K562 (cell line): ENCODE measurements around the gene NR4A2. TPM values are rescaled to one million over a fixed set of nuclear protein-coding genes. Genes with fewer than 3 reads are reported as not detected.

ENCODE experiments used
- ATAC-seq: fragments of 200-7000 bp; cut with Tn5 transposase; 3 replicates; pipeline ENCODE4 v1.9.1; 2020; ENCODE audit warnings: moderate library complexity
- BruUV-seq: library from RNA; stranded (reverse); fragments of 400-500 nt; replicated peaks from 2 replicates; lab custom pipeline; 2021; lab: Mats Ljungman, UMichigan
- CTCF ChIA-PET: fragments of 300-600 bp; formaldehyde crosslinking; extraction: SDS; loops from one replicate; lab custom pipeline; 2021; ENCODE audit warnings: low intra/inter-chr PET ratio; lab: Yijun Ruan, JAX
- POLR2A ChIA-PET: fragments of 300-600, 350-650 bp; sonication (Branson Sonifier 250); formaldehyde crosslinking; extraction: SDS; loops from one replicate; lab custom pipeline; 2021; ENCODE audit warnings: antibody characterized with exemption, inconsistent platforms; lab: Yijun Ruan, JAX
- DNase-seq, 4 experiments: peaks; one replicate each; pipeline versions ENCODE4 v3.0.0 to v3.0.0-alpha.2; 2011 to 2018; ENCODE audit warnings: low spot score in 3 of 4, mixed read lengths in 3 of 4; ENCODE audit errors: extremely low read depth in 1 of 4
- FAIRE-seq: peaks from 2 replicates; lab custom pipeline; 2011; peaks lifted over from hg19 to GRCh38; lab: Jason Lieb, UNC
- H2AFZ ChIP-seq: 2 replicates; pipeline ENCODE4 v1.6.0; 2011; ENCODE audit warnings: low read depth, low read length, control low read depth, inconsistent platforms
- H3K27ac ChIP-seq: fragments of 200-600 bp; 3 replicates; pipeline ENCODE4 v1.8.0; 2011; ENCODE audit warnings: low read depth, mild to moderate bottlenecking, control low read depth, inconsistent platforms, low read length, moderate library complexity, mixed read lengths; ENCODE audit errors: extremely low read depth
- H3K27me3 ChIP-seq, 2 experiments: fragments of 300-600 bp in 1 of 2; 2 replicates in 1 of 2; 3 replicates in 1 of 2; pipeline versions ENCODE4 v1.6.0 to v1.8.0; 2011; ENCODE audit warnings: inconsistent platforms in 2 of 2, low read length in 2 of 2, mild to moderate bottlenecking in 1 of 2, mixed read lengths in 1 of 2, moderate library complexity in 1 of 2; ENCODE audit not compliant: control insufficient read depth in 2 of 2, insufficient read depth in 2 of 2
- H3K36me3 ChIP-seq: fragments of 300-600 bp; 3 replicates; pipeline ENCODE4 v1.8.0; 2011; ENCODE audit warnings: mild to moderate bottlenecking, low read length, inconsistent platforms; ENCODE audit not compliant: control insufficient read depth, insufficient read depth
- H3K4me1 ChIP-seq, 2 experiments: fragments of 200-600 bp in 1 of 2; replicated peaks in 1 of 2; 2 replicates in 1 of 2; 3 replicates in 1 of 2; pipeline versions ENCODE4 v1.5.1 to v1.8.0; 2011; ENCODE audit warnings: inconsistent platforms in 2 of 2, low read length in 2 of 2, mild to moderate bottlenecking in 1 of 2, mixed read lengths in 1 of 2, moderate library complexity in 1 of 2; ENCODE audit not compliant: control insufficient read depth in 2 of 2, insufficient read depth in 2 of 2
- H3K4me2 ChIP-seq: 2 replicates; pipeline ENCODE4 v1.6.1; 2011; ENCODE audit warnings: low read length, control low read depth, inconsistent platforms, mixed read lengths; ENCODE audit not compliant: insufficient read depth
- H3K4me3 ChIP-seq: fragments of 200-600 bp; sonication (generic), shearing (Covaris generic); 2 replicates; pipeline ENCODE4 v1.5.1; 2016; ENCODE audit warnings: control low read depth, inconsistent platforms
- H3K79me2 ChIP-seq: fragments of 200-600 bp; 3 replicates; pipeline ENCODE4 v1.8.0; 2011; ENCODE audit warnings: low read length, inconsistent platforms; ENCODE audit not compliant: control insufficient read depth, insufficient read depth
- H3K9ac ChIP-seq, 2 experiments: 2 replicates each; pipeline versions ENCODE4 v1.6.0 to v1.6.1; 2011; ENCODE audit warnings: low read depth in 2 of 2, low read length in 2 of 2, control low read depth in 1 of 2, inconsistent platforms in 1 of 2, mild to moderate bottlenecking in 1 of 2, mixed read lengths in 1 of 2; ENCODE audit not compliant: insufficient read depth in 1 of 2
- H3K9me1 ChIP-seq: one replicate; pipeline ENCODE4 v1.6.0; 2011; ENCODE audit warnings: inconsistent platforms, mild to moderate bottlenecking, low read length, moderate library complexity; ENCODE audit not compliant: control insufficient read depth, insufficient read depth
- H3K9me3 ChIP-seq: replicated peaks from 2 replicates; pipeline ENCODE4 v1.5.1; 2011; ENCODE audit warnings: low read depth, low read length, inconsistent platforms; ENCODE audit not compliant: control insufficient read depth, insufficient read depth
- H4K20me1 ChIP-seq: replicated peaks from 2 replicates; pipeline ENCODE4 v1.6.1; 2011; ENCODE audit warnings: low read length, inconsistent platforms, mixed read lengths; ENCODE audit not compliant: control insufficient read depth, insufficient read depth
- ASH1L ChIP-seq: fragments of 450-650 bp; IDR thresholded peaks from 2 replicates; pipeline ENCODE4 v1.6.1; 2018; ENCODE audit warnings: borderline replicate concordance, mild to moderate bottlenecking, low read depth; ENCODE audit not compliant: partially characterized antibody
- C11orf30 ChIP-seq: fragments of 450-650 bp; IDR thresholded peaks from 2 replicates; pipeline ENCODE4 v1.6.1; 2016; ENCODE audit warnings: low read depth, mild to moderate bottlenecking
- EHMT2 ChIP-seq: fragments of 450-650 bp; IDR thresholded peaks from 2 replicates; pipeline ENCODE4 v1.6.1; 2018; ENCODE audit warnings: antibody characterized with exemption
- ESRRB ChIP-seq: fragments of 250-450 bp; sonication (Bioruptor Pico); IDR thresholded peaks from 2 replicates; pipeline ENCODE4 v1.5.0; 2020; ENCODE audit warnings: mild to moderate bottlenecking, moderate library complexity, borderline replicate concordance
- GTF2E2 ChIP-seq: fragments of 200-800 bp; sonication (Bioruptor generic); IDR thresholded peaks from 2 replicates; pipeline ENCODE4 v1.6.1; 2016; ENCODE audit warnings: missing genetic modification characterization, missing compliant biosample characterization
- HNRNPLL ChIP-seq: fragments of 200-400 bp; formaldehyde crosslinking; IDR thresholded peaks from 2 replicates; pipeline ENCODE4 v1.6.1; 2017; ENCODE audit warnings: low read length, low read depth, mild to moderate bottlenecking; ENCODE audit not compliant: poor library complexity, severe bottlenecking
- LEF1 ChIP-seq: fragments of 450-650 bp; IDR thresholded peaks from 2 replicates; pipeline ENCODE4 v1.6.1; 2016; ENCODE audit warnings: mild to moderate bottlenecking
- NR2C1 ChIP-seq, 2 experiments: fragments of 450-650 bp; IDR thresholded peaks; 2 replicates each; pipeline ENCODE4 v1.6.1; 2017; ENCODE audit warnings: mild to moderate bottlenecking in 2 of 2, antibody characterized with exemption in 1 of 2, inconsistent platforms in 1 of 2, missing compliant biosample characterization in 1 of 2, missing genetic modification characterization in 1 of 2
- PPARD ChIP-seq: fragments of 250-450 bp; sonication (Bioruptor Pico); IDR thresholded peaks from 2 replicates; pipeline ENCODE4 v1.8.0; 2022; ENCODE audit warnings: inconsistent platforms, mild to moderate bottlenecking, moderate library complexity
- RNF219 ChIP-seq: fragments of 250-450 bp; sonication (Bioruptor Pico); IDR thresholded peaks from 2 replicates; pipeline ENCODE4 v1.5.0; 2022; ENCODE audit warnings: mild to moderate bottlenecking
- TFAM ChIP-seq: fragments of 250-450 bp; sonication (Bioruptor Pico); conservative IDR thresholded peaks from 2 replicates; pipeline ENCODE4 v1.5.0; 2021; ENCODE audit warnings: mild to moderate bottlenecking, moderate library complexity
- ZFP1 ChIP-seq: fragments of 450-650 bp; formaldehyde crosslinking; IDR thresholded peaks from 2 replicates; pipeline ENCODE4 v1.4.0; 2020; ENCODE audit warnings: mild to moderate bottlenecking, mixed read lengths
- ZNF239 ChIP-seq: fragments of 250-450 bp; sonication (Bioruptor Pico); IDR thresholded peaks from 2 replicates; pipeline ENCODE4 v1.4.0; 2020; ENCODE audit warnings: mild to moderate bottlenecking
- ZNF316 ChIP-seq: fragments of 450-650 bp; IDR thresholded peaks from 2 replicates; pipeline ENCODE4 v1.6.1; 2016
- ZNF354B ChIP-seq: fragments of 250-450 bp; sonication (Bioruptor Pico); IDR thresholded peaks from 2 replicates; pipeline ENCODE4 v1.4.0; 2020
- ZNF57 ChIP-seq: fragments of 450-650 bp; formaldehyde crosslinking; IDR thresholded peaks from 2 replicates; pipeline ENCODE4 v1.4.0; 2020; ENCODE audit warnings: mild to moderate bottlenecking, moderate library complexity
- WGBS: fragments of 100-300 bp; shearing (Covaris generic); methylation state at CpG from one replicate; pipeline ENCODE4 v1.1.6; 2016; ENCODE audit warnings: low coverage, mixed read lengths; ENCODE audit not compliant: insufficient coverage; ENCODE audit errors: missing lambda C conversion rate; 5-methylcytosine and 5-hydroxymethylcytosine counted together
- in situ Hi-C: fragments of 300-500 bp; cut with MboI; formaldehyde crosslinking; loops from 4 replicates; pipeline ENCODE4 v1.15.0; 2018; ENCODE audit warnings: inconsistent platforms, mixed read lengths
- intact Hi-C: fragments of 100-400 bp; cut with micrococcal nuclease; formaldehyde crosslinking; loops from 2 replicates; pipeline ENCODE4 v1.14.2; 2022
- polyA plus RNA-seq, 8 experiments: library from polyadenylated mRNA; depleted of rRNA in 4 of 8; stranded (reverse) in 5 of 8; unstranded in 3 of 8; fragments of >200 nt; fragmentation: Nextera tagmentation in 2 of 8; fragmentation: Illumina TruSeq in 1 of 8; extraction: Ambion mirVana in 2 of 8; extraction: Trizol in 1 of 8; gene quantifications; 2 replicates each; pipeline versions ENCODE4 v1.2.1 to v1.2.3, GENCODE V29; 2011 to 2014; ENCODE audit warnings: inconsistent platforms in 1 of 8, missing spikeins in 1 of 8
- total RNA-seq, 7 experiments: library from RNA; depleted of rRNA in 6 of 7; stranded (reverse); fragments of >200 nt in 6 of 7; fragmentation: Illumina TruSeq in 2 of 7; extraction: Trizol in 2 of 7; gene quantifications; 2 replicates each; pipeline versions ENCODE4 v1.2.1 to v1.2.3, GENCODE V29; 2011 to 2021; ENCODE audit warnings: low replicate concordance in 1 of 7

Gene NR4A2
- total and polyA plus RNA-seq, 9 of the 15 experiments (the other 6 are each of a cell fraction or from before 2014, with no cell fraction given) = 0.94 to 5.1 (median 1.3) TPM

- H3K27me3 ChIP-seq = no peaks in the 10 kb centered on the region
- ChIA-PET POLR2A (no interaction called here), CTCF (no interaction called here)
- no peaks in the 10 kb centered on the region for H3K79me2 ChIP-seq
- ATAC-seq (no peak), FAIRE-seq (no peak), DNase-seq (no peak)
- H3K4me2 ChIP-seq = no peak overlapping the region
- no peak overlapping the region for H3K9ac ChIP-seq
- H3K9me3 ChIP-seq = no peaks in the 10 kb centered on the region
- H3K9me1 ChIP-seq = no peaks in the 10 kb centered on the region
- BruUV-seq = no TSS peak
- intact Hi-C loops = no loop called here
- no peak for TF ChIP-seq ZNF57 (CRISPR knock-in tag)
- no peak for TF ChIP-seq PPARD (CRISPR knock-in tag)
- TF ChIP-seq LEF1 = no peak
- TF ChIP-seq HNRNPLL = no peak
- in situ Hi-C loops = no loop called here
- 0% methylated on average over 1 of the region's 1 CpG for WGBS
- H2AFZ ChIP-seq = no peak overlapping the region
- no peak overlapping the region for H3K4me3 ChIP-seq
- H3K27ac ChIP-seq = no peak overlapping the region
- no peaks in the 10 kb centered on the region for H4K20me1 ChIP-seq
- no peaks in the 10 kb centered on the region for H3K36me3 ChIP-seq
- no peaks in the 10 kb centered on the region for H3K4me1 ChIP-seq
Measured at GRCh38 chr2:156309917-156310316, 22.6 kb downstream of the NR4A2 start.

GRCh38 chr2:156309167-156309566, 23.4 kb downstream of the NR4A2 start:
- Histone ChIP-seq H3K9me1 (no peaks in the 10 kb centered on the region), H3K9me3 (no peaks in the 10 kb centered on the region), H3K4me1 (no peaks in the 10 kb centered on the region), H2AFZ (no peak overlapping the region), H3K27me3 (no peaks in the 10 kb centered on the region), H3K27ac (no peak overlapping the region), H3K36me3 (no peaks in the 10 kb centered on the region), H3K4me3 (no peak overlapping the region), H4K20me1 (no peaks in the 10 kb centered on the region), H3K79me2 (no peaks in the 10 kb centered on the region), H3K4me2 (no peak overlapping the region), H3K9ac (no peak overlapping the region)
- ATAC-seq = no peak
- ChIA-PET CTCF (no interaction called here), POLR2A (no interaction called here)
- no peak for DNase-seq
- in situ Hi-C loops (no loop called here), intact Hi-C loops (no loop called here)
- BruUV-seq = no TSS peak
- no peak for FAIRE-seq
- TF ChIP-seq C11orf30 (no peak), ZNF239 (CRISPR knock-in tag) (no peak), RNF219 (CRISPR knock-in tag) (no peak), NR2C1 (IDR thresholded peaks at IDR 0.05) (no peak), NR2C1 (tag; IDR thresholded peaks at IDR 0.05) (no peak), ZNF316 (no peak), ESRRB (CRISPR knock-in tag) (no peak), ZFP1 (CRISPR knock-in tag) (no peak), EHMT2 (no peak), ASH1L (no peak), GTF2E2 (tag) (no peak), ZNF354B (CRISPR knock-in tag) (no peak), TFAM (CRISPR knock-in tag) (no peak)
